DOHH2 (cell line): ENCODE data around the gene HOGA1.

Source experiments
- H3F3A ChIP-seq: fragments of 200-600 bp; sonication (generic), shearing (Covaris generic); 2 replicates; pipeline ENCODE4 v1.6.0; 2016; ENCODE audit warnings: antibody characterized with exemption, mild to moderate bottlenecking; ENCODE audit not compliant: control insufficient read depth, insufficient read depth
- H3K27ac ChIP-seq: fragments of 200-600 bp; sonication (generic); 2 replicates; pipeline ENCODE4 v1.5.1; 2014; ENCODE audit warnings: low read depth, mild to moderate bottlenecking, low read length, moderate library complexity
- H3K27me3 ChIP-seq: fragments of 200-600 bp; sonication (generic); 2 replicates; pipeline ENCODE4 v1.6.1; 2014; ENCODE audit warnings: mild to moderate bottlenecking, low read length, mixed read lengths; ENCODE audit not compliant: control insufficient read depth
- H3K36me3 ChIP-seq: fragments of 200-600 bp; sonication (generic); 2 replicates; pipeline ENCODE4 v1.6.1; 2014; ENCODE audit warnings: mild to moderate bottlenecking, low read length, moderate library complexity, mixed read lengths; ENCODE audit not compliant: control insufficient read depth
- H3K4me1 ChIP-seq: fragments of 200-600 bp; sonication (generic); 2 replicates; pipeline ENCODE4 v1.6.1; 2014; ENCODE audit warnings: mild to moderate bottlenecking, low read length, mixed read lengths; ENCODE audit not compliant: control insufficient read depth
- H3K4me2 ChIP-seq: fragments of 200-600 bp; sonication (generic); 2 replicates; pipeline ENCODE4 v1.6.0; 2014; ENCODE audit warnings: mild to moderate bottlenecking, low read length, moderate library complexity
- H3K4me3 ChIP-seq: fragments of 200-600 bp; sonication (generic); 2 replicates; pipeline ENCODE4 v1.5.1; 2014; ENCODE audit warnings: mild to moderate bottlenecking, low read length, mixed read lengths
- H3K79me2 ChIP-seq: fragments of 200-600 bp; sonication (generic); 2 replicates; pipeline ENCODE4 v1.6.1; 2014; ENCODE audit warnings: mild to moderate bottlenecking, low read length, mixed read lengths; ENCODE audit not compliant: control insufficient read depth
- H3K9me2 ChIP-seq: fragments of 200-600 bp; sonication (generic); replicated peaks from 2 replicates; pipeline ENCODE4 v1.6.1; 2014; ENCODE audit warnings: mild to moderate bottlenecking, low read length, mixed read lengths; ENCODE audit not compliant: control insufficient read depth
- H3K9me3 ChIP-seq: fragments of 200-600 bp; sonication (generic); 2 replicates; pipeline ENCODE4 v1.6.1; 2014; ENCODE audit warnings: antibody characterized with exemption, low read length, mixed read lengths; ENCODE audit not compliant: control insufficient read depth, insufficient read depth
- H4K20me1 ChIP-seq: fragments of 200-600 bp; sonication (generic); 2 replicates; pipeline ENCODE4 v1.6.0; 2014; ENCODE audit warnings: low read depth, mild to moderate bottlenecking, antibody characterized with exemption, low read length, moderate library complexity; ENCODE audit not compliant: control insufficient read depth, insufficient read depth
- EZH2phosphoT487 ChIP-seq: fragments of 200-600 bp; sonication (generic); IDR thresholded peaks from 2 replicates; pipeline ENCODE4 v1.6.1; 2017; ENCODE audit warnings: borderline replicate concordance, mild to moderate bottlenecking, antibody characterized with exemption, low read length, moderate library complexity, mixed read lengths
- TF ChIP-seq, protein P1 (sequence below): fragments of 200-600 bp; sonication (generic); IDR thresholded peaks from one replicate; pipeline ENCODE4 v1.5.1; 2014; ENCODE audit warnings: antibody characterized with exemption, mild to moderate bottlenecking, low read depth, low read length; ENCODE audit not compliant: poor library complexity, severe bottlenecking

The HOGA1 gene

GRCh38 chr10:97585439-97585811 is 1.2 kb downstream of the HOGA1 start:
- Histone ChIP-seq H3K27me3 (no peaks in the 10 kb centered on the region), H3K9me3 (no peaks in the 10 kb centered on the region), H4K20me1 (no peaks in the 10 kb centered on the region), H3K4me2 (no peak overlapping the region), H3K36me3 (no peaks in the 10 kb centered on the region), H3K4me1 (no peaks in the 10 kb centered on the region), H3K27ac (no peak overlapping the region), H3F3A (no peaks in the 10 kb centered on the region), H3K79me2 (no peaks in the 10 kb centered on the region), H3K4me3 (no peak overlapping the region), H3K9me2 (no peaks in the 10 kb centered on the region)
- TF ChIP-seq, protein P1, sequence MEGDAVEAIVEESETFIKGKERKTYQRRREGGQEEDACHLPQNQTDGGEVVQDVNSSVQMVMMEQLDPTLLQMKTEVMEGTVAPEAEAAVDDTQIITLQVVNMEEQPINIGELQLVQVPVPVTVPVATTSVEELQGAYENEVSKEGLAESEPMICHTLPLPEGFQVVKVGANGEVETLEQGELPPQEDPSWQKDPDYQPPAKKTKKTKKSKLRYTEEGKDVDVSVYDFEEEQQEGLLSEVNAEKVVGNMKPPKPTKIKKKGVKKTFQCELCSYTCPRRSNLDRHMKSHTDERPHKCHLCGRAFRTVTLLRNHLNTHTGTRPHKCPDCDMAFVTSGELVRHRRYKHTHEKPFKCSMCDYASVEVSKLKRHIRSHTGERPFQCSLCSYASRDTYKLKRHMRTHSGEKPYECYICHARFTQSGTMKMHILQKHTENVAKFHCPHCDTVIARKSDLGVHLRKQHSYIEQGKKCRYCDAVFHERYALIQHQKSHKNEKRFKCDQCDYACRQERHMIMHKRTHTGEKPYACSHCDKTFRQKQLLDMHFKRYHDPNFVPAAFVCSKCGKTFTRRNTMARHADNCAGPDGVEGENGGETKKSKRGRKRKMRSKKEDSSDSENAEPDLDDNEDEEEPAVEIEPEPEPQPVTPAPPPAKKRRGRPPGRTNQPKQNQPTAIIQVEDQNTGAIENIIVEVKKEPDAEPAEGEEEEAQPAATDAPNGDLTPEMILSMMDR: no peak
- TF ChIP-seq EZH2phosphoT487: no peak

- TF ChIP-seq, protein P1: no peak
- no peak for TF ChIP-seq EZH2phosphoT487
- Histone ChIP-seq H3K4me3 (no peak overlapping the region), H3K4me1 (peaks cover 9% of the 10 kb centered on the region; the same call in 1 of the 2 replicates), H3K27me3 (no peaks in the 10 kb centered on the region), H3K4me2 (no peak overlapping the region), H3K9me2 (no peaks in the 10 kb centered on the region), H4K20me1 (no peaks in the 10 kb centered on the region), H3K27ac (no peak overlapping the region), H3K36me3 (no peaks in the 10 kb centered on the region), H3K79me2 (no peaks in the 10 kb centered on the region), H3F3A (no peaks in the 10 kb centered on the region), H3K9me3 (no peaks in the 10 kb centered on the region)
Measured at GRCh38 chr10:97587183-97587582, 3.0 kb downstream of the HOGA1 start.

- no peak for TF ChIP-seq EZH2phosphoT487
- TF ChIP-seq, protein P1: no peak
- Histone ChIP-seq H3K36me3 (no peaks in the 10 kb centered on the region), H3K4me1 (peaks cover 9% of the 10 kb centered on the region; the same call in 1 of the 2 replicates), H3K27ac (no peak within 1 kb of the TSS), H4K20me1 (no peaks in the 10 kb centered on the region), H3F3A (no peaks in the 10 kb centered on the region), H3K79me2 (no peaks in the 10 kb centered on the region), H3K4me2 (no peak within 1 kb of the TSS), H3K9me2 (no peaks in the 10 kb centered on the region), H3K9me3 (no peaks in the 10 kb centered on the region), H3K4me3 (no peak within 1 kb of the TSS), H3K27me3 (no peaks in the 10 kb centered on the region)
Measured at GRCh38 chr10:97589479-97589878, 5.3 kb downstream of the HOGA1 start, which contains the start of gene C10orf62. TSS of gene C10orf62 (plus strand) at chr10:97589721. CDS start at chr10:97589898, 177 bp downstream.
